Activated CD8-positive, alpha-beta memory T cell treated with anti-CD3 and anti-CD28 coated beads for 36 hours (primary cell): ENCODE measurements around the gene CACTIN. TPM values are rescaled to one million over a fixed set of nuclear protein-coding genes. Genes with fewer than 3 reads are reported as not detected.

ENCODE experiments used
- CTCF ChIA-PET: fragments of 350-600 bp; sonication (Branson Sonifier 250); formaldehyde crosslinking; loops from one replicate; lab custom pipeline; 2021; ENCODE audit warnings: antibody characterized with exemption; lab: Charles Lee
- POLR2A ChIA-PET: fragments of 350-600 bp; sonication (Branson Sonifier 250); formaldehyde crosslinking; loops from one replicate; lab custom pipeline; 2021; ENCODE audit warnings: antibody characterized with exemption; lab: Charles Lee
- total RNA-seq, 2 experiments: library from RNA; stranded (reverse); gene quantifications; one replicate each; pipeline ENCODE4 v1.2.3, GENCODE V29; 2021

CACTIN gene
- total RNA-seq, 2 experiments from 2014 or later, result 36.7 to 38.1 TPM

DNA sequence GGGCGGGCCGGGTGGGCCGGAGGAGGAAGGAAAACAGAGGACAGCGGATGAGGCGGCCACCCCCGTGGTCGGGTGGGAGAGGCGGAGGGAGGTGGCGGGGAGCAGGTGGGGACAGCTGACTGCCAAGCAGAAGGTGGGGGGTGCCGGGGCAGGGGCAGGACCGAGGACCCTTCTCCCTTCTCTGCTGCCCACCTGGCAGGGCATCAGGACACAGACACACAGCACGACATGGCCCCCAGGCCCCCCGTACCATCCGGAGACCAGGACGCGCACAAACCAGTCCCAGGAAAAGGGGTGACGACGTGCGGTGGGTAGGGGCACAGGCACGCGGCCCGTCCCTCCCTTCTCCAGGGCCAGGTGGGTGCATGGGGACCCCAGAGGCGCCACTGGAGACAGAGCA is 11.0 kb upstream of the CACTIN start:
- ChIA-PET POLR2A (no interaction called here), CTCF (no interaction called here)

DNA sequence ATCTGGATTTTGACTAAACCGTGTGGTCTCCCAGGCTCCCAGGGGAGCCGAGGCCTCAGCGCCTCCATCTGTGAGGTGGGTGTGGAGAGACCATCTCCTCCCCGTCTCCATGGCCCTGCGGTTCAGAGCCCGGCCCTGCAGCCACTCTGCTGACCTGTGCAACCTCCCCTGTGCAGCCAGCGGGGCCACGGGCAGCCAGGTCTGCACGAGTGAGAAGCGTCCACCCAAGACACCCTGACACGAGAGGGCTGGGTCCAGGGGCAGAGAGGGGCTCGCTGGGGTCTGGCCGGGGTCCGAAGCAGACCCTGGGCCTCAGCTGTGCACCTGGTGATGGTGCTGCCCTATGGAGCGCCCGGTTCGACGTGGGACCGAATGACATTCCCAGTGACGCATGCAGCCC is 10.4 kb upstream of the CACTIN start:
- POLR2A ChIA-PET, result no interaction called here
- CTCF ChIA-PET, result no interaction called here

DNA sequence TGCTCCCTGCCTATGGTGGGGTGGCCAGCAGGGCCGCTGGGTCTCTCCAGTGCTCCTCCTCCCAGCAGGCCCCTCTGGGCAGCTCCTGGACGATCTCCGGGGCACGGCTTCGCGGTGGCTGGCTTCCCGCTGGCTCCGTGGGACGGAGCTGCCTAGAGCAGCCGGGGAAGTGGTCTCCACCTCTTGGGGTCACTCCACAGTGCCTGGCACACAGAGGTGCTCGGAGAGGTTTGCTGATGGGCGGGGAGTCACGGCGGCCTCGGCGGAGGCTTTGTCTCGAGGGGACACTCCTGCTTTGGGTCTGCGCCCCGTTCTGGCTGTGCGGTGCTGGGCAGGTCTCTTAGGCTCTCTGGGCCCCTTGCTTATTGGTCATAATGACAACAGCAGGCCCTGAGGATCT is 9.9 kb upstream of the CACTIN start:
- ChIA-PET POLR2A (no interaction called here), CTCF (no interaction called here)

DNA sequence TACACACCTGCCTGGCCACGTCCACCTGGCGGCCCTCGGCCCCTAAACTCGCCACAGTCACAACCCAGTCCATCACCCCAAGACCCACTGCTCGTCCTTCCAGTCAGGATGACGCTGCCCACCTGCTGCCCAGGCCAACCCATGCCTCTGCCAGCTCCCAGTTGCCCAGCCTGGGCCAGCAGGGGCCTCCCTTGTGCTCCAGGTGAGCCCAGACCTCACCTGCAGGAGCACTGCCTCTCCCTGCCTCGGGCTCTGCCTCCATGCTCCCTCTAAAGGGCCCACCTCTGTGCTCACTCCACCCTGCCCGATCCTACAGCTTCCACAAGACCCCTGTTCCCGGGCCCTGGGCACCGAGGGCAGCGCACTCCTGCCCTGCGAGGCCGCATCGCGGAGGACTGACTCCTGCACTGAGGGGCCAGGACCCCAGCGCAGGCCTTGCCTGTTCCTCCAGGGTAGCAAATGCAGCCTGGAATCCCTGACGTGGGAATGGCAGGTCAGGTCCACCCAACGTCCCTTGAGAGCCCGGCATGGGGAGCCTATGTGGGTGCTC is 8.0 kb upstream of the CACTIN start:
- CTCF ChIA-PET, result no interaction called here
- POLR2A ChIA-PET, result no interaction called here

DNA sequence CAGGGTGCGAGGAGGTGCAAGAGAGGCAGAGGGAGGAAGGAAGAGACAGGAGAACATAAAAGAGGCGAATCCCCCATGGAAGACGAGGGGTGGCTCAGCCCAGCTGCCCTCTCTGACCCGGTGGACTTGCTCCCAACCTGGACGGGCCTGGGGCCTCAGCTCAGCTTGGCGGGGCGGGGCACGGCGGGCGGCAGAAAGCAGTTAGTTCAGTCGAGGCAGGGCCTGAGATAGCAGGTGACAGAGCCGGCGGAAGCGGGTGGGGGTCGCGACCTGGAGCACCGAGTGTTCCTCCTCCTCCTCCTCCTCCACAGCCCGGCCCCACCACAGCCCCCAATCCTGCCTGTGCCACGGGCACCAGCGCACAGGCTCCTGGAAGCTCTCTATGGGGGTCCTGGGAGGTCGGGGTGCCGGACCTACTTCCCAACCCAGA is 7.0 kb upstream of the CACTIN start:
- POLR2A ChIA-PET, result no interaction called here
- CTCF ChIA-PET, result no interaction called here

DNA sequence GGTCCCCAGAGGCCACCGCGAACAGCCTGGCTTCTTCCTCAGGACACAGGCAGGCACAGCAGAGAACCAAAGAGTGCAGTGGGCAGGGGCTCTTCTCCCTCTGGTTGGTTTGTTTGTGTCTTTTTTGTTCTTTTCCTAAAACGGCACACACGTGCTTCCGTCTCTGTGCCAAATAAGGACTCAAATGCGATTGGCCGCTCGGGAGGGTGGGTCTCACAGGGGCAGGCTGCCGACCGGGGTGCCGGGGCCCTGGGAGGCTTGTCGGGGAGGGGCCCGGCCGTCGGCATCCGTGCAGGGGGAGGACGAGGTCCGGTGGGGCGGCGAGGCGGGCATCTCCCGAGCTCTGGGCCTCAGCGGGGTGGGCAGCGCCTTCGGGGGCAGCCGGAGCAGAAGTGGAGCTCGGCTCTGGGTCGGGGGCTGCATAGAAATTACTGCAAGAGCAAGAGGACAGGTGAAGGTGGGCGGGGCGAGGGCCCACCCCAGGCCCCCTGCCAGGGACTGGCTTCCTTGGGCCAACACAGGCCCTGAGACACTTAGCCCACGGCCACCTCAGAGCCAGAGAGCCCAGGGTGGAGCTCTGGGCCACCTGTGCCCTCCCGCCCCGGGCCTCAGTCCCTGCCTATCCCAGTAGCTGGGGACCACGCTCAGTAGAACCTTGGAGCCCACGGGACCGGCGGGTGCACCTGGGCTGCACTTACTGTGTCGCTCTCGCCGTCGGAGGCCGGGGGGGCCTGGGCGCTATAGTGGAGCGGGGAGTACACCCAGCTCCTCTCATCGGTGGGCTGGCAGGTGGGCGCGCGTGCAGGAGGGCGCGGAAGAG is 6.4 kb upstream of the CACTIN start:
- ChIA-PET CTCF (no interaction called here), POLR2A (no interaction called here)

DNA sequence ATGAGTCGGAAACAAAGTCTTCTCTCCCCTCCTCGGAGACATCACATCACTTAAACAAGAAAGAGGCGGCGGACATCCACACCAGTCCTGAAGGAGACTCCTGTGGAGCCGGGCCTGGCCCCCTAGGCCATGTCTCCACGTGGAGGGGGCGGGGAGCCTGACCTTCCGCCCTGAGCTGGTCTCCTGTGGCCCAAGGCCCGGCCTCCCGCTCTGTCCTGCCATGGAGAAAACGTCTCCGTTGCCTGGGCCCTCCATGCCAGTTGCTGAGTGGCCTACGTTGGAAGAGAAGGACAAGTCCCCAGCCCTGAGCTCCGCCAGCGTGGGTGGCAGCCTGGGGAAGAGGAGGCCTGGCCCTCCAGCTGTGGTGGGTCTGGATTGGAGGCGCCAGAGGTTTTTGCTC is 5.5 kb upstream of the CACTIN start:
- POLR2A ChIA-PET, result no interaction called here
- CTCF ChIA-PET, result no interaction called here

DNA sequence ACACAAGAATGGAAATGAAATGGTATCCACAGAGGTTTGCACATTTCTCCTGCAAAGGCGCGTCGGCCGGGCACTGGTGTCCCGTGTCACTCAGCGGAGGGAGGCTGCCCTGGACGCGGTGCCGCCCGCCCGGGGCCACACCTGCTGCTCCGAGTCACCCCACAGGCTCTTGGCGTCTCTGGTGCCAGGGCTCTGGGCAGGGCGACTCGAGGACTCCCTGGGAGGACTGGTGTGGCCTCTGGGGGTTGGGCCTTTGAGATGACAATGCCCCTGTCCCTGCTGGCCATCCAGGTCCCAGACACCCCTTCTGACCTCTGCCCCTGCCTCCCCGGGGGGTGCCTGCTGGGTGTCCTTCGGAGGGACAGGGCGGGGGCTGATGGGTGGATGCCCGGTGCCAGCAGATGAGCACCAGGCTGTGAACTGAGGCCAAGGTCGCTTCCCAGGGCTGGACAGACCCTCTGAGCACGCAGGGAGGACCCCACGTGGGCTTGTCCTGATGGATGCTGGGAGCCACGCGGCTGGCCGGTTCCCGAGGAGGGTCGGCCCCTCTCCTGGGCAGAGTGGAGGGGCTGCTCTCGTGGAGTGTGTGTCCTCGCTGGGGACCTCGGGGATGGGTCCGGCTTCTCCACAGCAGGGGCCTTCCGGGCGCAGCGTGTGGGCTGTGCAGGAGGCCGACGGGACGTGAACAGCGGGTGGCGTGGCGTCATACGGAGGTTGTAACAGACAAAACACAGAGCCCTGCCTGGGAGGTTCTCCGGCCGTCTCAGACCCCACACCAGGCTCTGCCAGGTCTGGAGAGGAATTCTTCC is 4.7 kb upstream of the CACTIN start:
- CTCF ChIA-PET, result no interaction called here
- POLR2A ChIA-PET, result no interaction called here

DNA sequence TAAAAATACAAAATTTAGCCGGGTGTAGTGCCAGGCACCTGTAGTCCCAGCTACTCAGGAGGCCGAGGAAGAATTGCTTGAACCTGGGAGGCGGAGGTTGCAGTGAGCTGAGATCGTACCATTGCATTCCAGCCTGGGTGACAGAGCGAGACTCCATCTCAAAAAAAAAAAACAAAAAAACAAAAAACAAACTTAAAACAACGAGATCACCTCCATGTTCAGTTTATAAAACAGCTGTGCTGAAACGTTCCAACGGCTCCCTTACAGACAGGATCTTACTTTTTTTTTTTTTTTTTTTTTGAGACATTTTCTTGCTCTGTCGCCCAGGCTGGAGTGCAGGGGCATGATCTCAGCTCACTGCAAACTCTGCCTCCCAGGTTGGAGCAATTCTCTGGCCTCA is 2.2 kb upstream of the CACTIN start:
- ChIA-PET POLR2A (interaction anchor here (0.6 to 0.7 kb wide), 2 partner anchors 168 to 342 kb away, joined by 3 to 6 read pairs; no protein-coding TSS in a partner anchor), CTCF (interaction anchor here (1.8 kb wide), 1 partner anchor 42 kb away, joined by 6 read pairs; no protein-coding TSS in a partner anchor)

DNA sequence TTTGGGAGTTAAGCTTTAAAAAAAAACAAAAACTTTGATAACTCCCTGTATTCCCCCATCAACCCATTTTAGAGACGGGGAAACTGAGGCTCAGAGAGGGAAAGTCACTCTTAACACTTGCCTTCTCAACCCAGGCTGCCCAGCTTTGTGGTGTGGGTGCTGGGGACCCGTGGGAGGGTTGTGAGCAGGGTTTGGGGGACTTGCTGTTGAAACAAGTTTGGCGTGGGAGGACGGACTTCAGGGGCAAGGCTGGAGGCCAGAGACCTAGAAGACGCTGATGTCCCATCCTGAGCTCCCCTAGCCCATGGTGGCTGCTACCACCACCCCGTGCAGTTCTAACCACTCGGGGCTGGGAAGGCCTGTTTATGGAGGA is 747 bp upstream of the CACTIN start:
- POLR2A ChIA-PET, result no interaction called here

DNA sequence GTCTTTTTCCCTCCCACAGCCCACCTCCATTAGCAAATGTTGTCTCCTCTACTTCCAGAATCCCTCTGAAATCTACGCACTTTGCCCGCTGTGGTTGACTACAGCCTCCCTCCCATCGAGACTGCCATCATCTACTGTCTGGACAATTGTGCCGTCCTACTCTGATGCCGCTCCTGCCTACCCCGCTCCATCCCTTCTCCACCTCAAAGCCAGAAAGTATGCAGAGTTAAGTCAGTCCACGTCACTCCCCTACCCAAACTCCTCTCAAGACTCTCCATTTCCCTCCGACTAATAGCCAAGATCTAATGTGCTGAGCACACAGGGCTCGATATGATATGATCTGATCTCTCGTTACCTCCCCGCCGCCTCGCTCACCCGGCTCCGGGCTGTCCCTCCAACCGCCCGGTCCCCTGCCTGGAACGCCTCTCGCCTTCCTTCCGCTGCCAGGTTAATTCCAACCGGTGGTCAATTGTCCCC is 556 bp downstream of the CACTIN start:
- CTCF ChIA-PET, result interaction anchor here (1.3 kb wide), 1 partner anchor 41 kb away, joined by 5 read pairs; no protein-coding TSS in a partner anchor
- POLR2A ChIA-PET, result no interaction called here

More for the DNA sequence above, 747 bp upstream of the CACTIN start:
- CTCF ChIA-PET, result interaction anchor here (0.6 to 1.3 kb wide), 3 partner anchors 20 to 344 kb away, joined by 3 read pairs; partner anchors contain the start of gene DAPK3

DNA sequence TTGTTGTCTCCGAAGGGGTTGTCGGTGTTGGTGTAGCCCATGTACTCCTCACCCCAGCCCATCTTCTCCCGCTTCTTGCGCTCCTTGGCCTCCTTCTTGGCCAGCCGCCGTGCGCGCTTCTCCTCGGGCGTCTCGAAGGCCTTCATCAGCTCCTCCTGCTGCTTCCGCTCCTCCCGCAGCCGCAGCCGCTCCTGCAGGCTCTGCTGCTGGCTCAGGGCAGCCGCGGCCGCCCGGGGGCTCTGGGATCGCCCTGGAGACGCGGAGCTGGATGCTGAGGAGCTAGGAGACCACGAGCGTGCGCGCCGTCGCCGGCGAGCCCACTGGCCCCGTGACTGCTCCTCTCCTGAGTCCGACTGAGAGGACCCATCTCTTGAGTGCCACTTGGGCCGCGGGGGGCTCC is 2.9 kb downstream of the CACTIN start:
- POLR2A ChIA-PET, result no interaction called here
- CTCF ChIA-PET, result no interaction called here

DNA sequence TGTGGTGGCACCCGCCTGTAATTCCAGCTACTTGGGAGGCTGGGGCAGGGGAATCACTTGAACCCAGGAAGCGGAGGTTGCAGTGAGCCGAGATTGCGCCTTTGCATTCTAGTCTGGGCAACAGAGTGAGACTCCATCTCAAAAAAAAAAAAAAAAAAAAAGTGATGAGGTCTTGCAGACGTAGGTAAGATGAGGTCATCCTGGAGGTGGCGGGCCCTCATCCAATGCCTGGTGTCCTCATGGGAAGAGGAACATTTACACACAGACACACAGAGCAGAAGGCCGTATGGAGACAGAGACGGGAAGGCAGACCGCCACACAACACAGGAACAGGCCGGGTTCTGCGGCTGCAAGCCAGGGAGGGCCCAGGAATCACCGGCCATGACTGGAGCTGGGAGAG is 4.4 kb downstream of the CACTIN start:
- ChIA-PET CTCF (interaction anchor here (0.6 kb wide), 1 partner anchor 13 kb away, joined by 3 read pairs; no protein-coding TSS in a partner anchor), POLR2A (no interaction called here)

DNA sequence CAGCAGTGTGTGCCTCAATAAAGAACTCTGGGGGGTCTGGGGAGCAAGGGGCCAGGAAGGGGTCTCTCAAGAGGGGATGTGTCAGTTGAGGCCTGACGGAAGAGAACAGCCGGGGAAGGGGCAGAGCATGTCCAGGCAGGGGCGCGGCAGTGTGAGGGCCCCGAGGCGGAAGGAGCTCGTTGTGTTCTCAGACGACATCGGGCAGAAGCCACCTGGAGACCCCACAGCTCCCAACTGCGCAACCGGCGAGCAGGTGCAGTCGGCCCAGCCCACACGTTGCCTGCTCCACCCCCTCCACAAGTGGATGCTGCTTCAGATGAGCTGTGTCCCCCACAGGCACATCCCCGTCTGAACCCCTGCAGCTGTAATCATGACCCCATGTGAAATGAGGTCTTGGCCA is 4.9 kb downstream of the CACTIN start:
- ChIA-PET CTCF (interaction anchor here (0.6 to 1.7 kb wide), 2 partner anchors 13 kb away, joined by 3 to 4 read pairs; no protein-coding TSS in a partner anchor), POLR2A (no interaction called here)

DNA sequence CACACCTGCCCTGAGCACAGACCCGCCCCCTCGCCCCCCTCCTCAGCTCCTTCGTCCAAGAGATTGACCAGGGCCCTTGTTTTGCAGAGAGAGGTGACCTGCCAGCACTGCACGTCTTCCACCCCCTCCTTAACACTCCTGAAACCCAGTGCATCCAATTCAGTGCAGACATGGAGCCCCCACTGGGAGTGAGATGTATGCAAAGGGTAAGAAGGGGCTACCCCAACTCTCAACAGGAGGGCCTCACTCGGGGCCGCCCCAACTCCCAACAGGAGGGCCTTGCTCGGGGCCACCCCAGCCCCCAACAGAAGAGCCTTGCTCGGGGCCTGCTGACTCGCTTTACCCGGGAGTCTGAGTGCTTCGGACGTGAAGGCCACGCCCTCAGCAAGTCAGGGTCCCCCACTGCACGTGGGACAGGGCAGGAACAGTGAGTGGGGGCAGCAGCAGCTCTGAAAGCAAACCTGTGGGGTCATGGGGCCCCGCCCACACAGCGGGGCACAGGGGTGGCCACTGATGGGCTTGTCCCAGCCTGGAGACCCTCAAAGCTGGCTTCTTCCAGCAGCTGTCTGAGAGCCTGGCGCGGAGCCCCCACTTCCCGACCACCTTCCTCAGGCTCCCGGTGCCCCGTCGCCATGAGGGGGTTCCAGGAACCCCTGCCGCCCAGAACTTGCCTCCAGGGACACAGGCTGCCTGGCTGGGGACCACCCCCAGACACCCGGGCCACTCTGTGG is 5.6 kb downstream of the CACTIN start:
- ChIA-PET CTCF (interaction anchor here (1.0 to 1.7 kb wide), 3 partner anchors 13 to 36 kb away, joined by 3 to 4 read pairs (median 4); partner anchors contain the start of gene GIPC3), POLR2A (no interaction called here)

DNA sequence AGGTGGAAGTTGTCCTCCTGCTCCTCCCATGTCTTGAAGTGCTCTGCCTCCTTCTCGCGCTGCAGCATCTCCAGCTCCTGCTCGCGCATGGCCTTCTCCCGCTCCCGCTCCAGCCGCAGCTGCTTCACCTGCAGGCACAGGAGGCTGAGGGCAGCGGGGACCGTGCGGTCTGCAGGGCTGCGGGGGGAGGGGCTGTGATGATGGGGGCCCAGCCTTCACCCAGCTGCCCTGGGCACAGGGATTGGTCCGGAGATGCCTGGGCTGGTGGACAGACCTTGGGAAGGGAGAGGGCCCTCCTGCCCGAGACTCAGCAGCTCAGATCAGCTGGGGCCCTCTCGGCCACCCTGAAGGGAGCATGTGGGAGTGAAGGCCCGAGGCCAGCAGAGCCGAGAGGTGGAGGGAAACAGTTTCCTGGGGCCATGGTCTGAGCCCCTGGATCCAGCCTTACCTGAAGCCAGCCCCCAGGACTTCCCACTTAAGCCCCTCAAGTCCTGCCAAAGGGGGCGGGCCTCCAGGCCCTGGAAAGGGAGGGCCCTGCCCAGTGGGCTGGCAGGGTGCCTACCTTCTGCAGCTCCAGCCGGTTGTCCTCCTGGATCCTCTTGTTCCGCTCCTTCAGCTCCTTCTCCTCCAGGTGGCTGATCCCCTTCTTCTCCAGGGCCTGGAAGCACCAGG is 6.3 kb downstream of the CACTIN start:
- POLR2A ChIA-PET, result no interaction called here

DNA sequence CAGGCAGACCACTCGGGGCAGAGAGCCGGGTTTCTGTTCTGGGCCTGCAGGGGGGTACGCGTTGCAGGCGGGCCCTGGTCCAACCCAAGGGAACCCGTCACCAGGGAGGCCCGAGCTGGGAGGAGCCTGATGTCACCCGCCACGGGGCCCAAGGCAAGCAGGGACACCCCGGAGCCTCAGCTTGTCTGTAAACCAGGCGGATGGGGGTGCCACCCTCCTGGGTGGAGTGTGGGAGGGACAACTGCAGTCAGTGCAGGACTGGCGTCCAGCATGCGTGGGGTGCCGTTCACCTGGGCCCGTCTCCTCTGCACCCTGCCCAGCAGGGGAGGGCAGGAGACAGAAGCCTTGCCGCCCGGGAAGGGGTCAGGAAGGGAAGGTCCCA is 7.0 kb downstream of the CACTIN start:
- CTCF ChIA-PET, result interaction anchor here (1.1 to 1.6 kb wide), 3 partner anchors 10 to 31 kb away, joined by 3 to 6 read pairs (median 4); no protein-coding TSS in a partner anchor
- POLR2A ChIA-PET, result no interaction called here

More for the DNA sequence above, 6.3 kb downstream of the CACTIN start:
- CTCF ChIA-PET, result interaction anchor here (1.0 to 1.7 kb wide), 4 partner anchors 12 to 35 kb away, joined by 3 to 4 read pairs (median 4); partner anchors contain the start of gene GIPC3
